KMS-11 (cell line): ENCODE results near the gene DLX3.

Experiments used
- H2AFZ ChIP-seq: fragments of 200-600 bp; sonication (generic); 2 replicates; pipeline ENCODE4 v1.6.1; 2016; ENCODE audit warnings: antibody characterized with exemption, mixed run types, low read depth
- H3K27ac ChIP-seq: fragments of 200-600 bp; sonication (generic); 2 replicates; pipeline ENCODE4 v1.6.1; 2016; ENCODE audit warnings: mild to moderate bottlenecking, mixed run types
- H3K27me3 ChIP-seq: fragments of 200-600 bp; sonication (generic); 2 replicates; pipeline ENCODE4 v1.6.1; 2017; ENCODE audit warnings: mild to moderate bottlenecking, low read depth, mixed run types, moderate library complexity; ENCODE audit not compliant: insufficient read depth
- H3K36me3 ChIP-seq: fragments of 200-600 bp; sonication (generic); 2 replicates; pipeline ENCODE4 v1.6.1; 2017; ENCODE audit warnings: mild to moderate bottlenecking, mixed run types; ENCODE audit not compliant: insufficient read depth
- H3K4me1 ChIP-seq: fragments of 200-600 bp; sonication (generic); 2 replicates; pipeline ENCODE4 v1.6.1; 2016; ENCODE audit warnings: mild to moderate bottlenecking, low read depth, mixed run types; ENCODE audit not compliant: poor library complexity, severe bottlenecking
- H3K4me2 ChIP-seq: fragments of 200-600 bp; sonication (generic); 2 replicates; pipeline ENCODE4 v1.7.0; 2016; ENCODE audit warnings: mild to moderate bottlenecking, mixed run types
- H3K4me3 ChIP-seq: fragments of 200-600 bp; sonication (generic); IDR thresholded peaks from 2 replicates; pipeline ENCODE4 v1.6.1; 2017; ENCODE audit warnings: low read depth, low read length, mixed read lengths; ENCODE audit not compliant: insufficient read depth
- H3K79me2 ChIP-seq: fragments of 200-600 bp; sonication (generic); 2 replicates; pipeline ENCODE4 v1.6.1; 2016; ENCODE audit warnings: low read depth, mixed run types; ENCODE audit not compliant: insufficient read depth
- H3K9ac ChIP-seq: fragments of 200-600 bp; sonication (generic); 2 replicates; pipeline ENCODE4 v1.6.1; 2016; ENCODE audit warnings: mild to moderate bottlenecking, mixed run types
- H4K20me1 ChIP-seq: fragments of 200-600 bp; sonication (generic); 2 replicates; pipeline ENCODE4 v1.6.1; 2016; ENCODE audit warnings: mild to moderate bottlenecking, mixed run types; ENCODE audit not compliant: insufficient read depth
- TF ChIP-seq, protein P1 (sequence below): fragments of 200-600 bp; sonication (generic); conservative IDR thresholded peaks from 2 replicates; pipeline ENCODE4 v1.6.1; 2017; ENCODE audit warnings: low read depth, mild to moderate bottlenecking, antibody characterized with exemption, low read length, moderate library complexity, mixed read lengths

Gene DLX3

DNA sequence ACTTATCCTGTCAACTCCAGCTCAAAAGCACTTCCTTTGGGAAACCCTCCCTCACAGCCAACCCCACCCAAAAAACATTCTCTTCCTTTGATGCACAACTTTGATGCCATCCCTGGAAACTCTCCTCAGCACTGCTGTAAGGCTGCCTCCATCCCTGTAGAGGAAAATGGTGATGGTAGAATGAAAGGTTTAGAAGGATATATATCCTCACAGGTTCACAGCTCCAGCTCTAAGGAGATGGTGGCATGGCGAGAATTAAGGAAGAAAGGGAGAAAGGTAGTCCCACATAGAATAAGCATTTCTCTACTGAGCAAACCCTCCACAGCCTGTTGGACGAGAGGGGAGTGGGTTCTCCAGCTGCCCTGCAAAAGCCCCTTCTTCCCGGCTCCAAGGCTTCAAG lies 28.3 kb downstream of the DLX3 start:
- Histone ChIP-seq H3K4me3 (no peak overlapping the region), H3K4me1 (peaks cover 13% of the 10 kb centered on the region), H2AFZ (no peak overlapping the region), H3K79me2 (no peaks in the 10 kb centered on the region), H3K36me3 (no peaks in the 10 kb centered on the region), H3K4me2 (no peak overlapping the region), H3K27ac (no peak overlapping the region), H4K20me1 (no peaks in the 10 kb centered on the region), H3K27me3 (peaks cover 97% of the 10 kb centered on the region), H3K9ac (no peak overlapping the region)
- TF ChIP-seq, protein P1, sequence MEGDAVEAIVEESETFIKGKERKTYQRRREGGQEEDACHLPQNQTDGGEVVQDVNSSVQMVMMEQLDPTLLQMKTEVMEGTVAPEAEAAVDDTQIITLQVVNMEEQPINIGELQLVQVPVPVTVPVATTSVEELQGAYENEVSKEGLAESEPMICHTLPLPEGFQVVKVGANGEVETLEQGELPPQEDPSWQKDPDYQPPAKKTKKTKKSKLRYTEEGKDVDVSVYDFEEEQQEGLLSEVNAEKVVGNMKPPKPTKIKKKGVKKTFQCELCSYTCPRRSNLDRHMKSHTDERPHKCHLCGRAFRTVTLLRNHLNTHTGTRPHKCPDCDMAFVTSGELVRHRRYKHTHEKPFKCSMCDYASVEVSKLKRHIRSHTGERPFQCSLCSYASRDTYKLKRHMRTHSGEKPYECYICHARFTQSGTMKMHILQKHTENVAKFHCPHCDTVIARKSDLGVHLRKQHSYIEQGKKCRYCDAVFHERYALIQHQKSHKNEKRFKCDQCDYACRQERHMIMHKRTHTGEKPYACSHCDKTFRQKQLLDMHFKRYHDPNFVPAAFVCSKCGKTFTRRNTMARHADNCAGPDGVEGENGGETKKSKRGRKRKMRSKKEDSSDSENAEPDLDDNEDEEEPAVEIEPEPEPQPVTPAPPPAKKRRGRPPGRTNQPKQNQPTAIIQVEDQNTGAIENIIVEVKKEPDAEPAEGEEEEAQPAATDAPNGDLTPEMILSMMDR, result no peak

DNA sequence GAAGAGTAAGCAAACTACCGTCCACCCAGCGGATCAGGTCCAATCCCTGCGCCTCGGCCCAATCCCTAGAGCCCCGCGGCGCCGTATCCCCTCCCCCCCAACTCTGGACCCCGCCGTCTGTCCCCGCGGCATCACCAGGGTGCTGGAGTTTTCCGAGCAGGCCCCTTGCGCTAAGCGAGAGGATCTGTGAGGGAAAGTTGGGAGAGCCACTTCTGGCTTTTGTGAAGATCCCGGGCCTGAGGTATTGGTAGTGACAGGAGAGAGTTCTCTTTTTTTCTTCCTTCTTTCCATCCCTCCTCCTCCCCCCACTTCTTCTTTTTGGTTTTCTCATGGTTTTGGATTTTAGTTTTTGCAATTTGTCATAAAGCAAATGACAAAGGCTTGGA lies 29.5 kb downstream of the DLX3 start:
- Histone ChIP-seq H3K36me3 (no peaks in the 10 kb centered on the region), H3K79me2 (no peaks in the 10 kb centered on the region), H4K20me1 (no peaks in the 10 kb centered on the region), H3K4me1 (peaks cover 13% of the 10 kb centered on the region), H2AFZ (no peak overlapping the region), H3K4me2 (no peak overlapping the region), H3K9ac (no peak overlapping the region), H3K27me3 (peaks cover 97% of the 10 kb centered on the region), H3K4me3 (no peak overlapping the region), H3K27ac (no peak overlapping the region)
- TF ChIP-seq, protein P1, result no peak

DNA sequence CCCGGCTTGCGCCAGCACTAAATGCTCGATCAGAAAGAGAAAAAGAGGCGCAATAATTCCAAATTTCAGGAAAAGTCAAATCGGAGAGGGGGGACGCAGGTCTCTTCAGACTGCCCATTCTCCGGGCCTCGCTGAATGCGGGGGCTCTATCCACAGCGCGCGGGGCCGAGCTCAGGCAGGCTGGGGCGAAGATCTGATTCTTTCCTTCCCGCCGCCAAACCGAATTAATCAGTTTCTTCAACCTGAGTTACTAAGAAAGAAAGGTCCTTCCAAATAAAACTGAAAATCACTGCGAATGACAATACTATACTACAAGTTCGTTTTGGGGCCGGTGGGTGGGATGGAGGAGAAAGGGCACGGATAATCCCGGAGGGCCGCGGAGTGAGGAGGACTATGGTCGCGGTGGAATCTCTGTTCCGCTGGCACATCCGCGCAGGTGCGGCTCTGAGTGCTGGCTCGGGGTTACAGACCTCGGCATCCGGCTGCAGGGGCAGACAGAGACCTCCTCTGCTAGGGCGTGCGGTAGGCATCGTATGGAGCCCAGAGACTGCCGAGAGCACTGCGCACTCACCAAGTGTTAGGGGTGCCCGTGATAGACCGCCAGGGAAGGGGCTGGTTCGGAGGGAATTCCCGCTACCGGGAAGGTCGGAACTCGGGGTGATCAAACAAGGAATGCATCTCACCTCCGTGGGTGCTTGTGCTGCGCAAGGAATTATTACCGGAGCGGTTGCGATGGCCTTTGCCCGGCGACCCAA lies 30.1 kb downstream of the DLX3 start:
- H3K4me3 ChIP-seq, result no peak overlapping the region
- no peak overlapping the region for H2AFZ ChIP-seq
- TF ChIP-seq, protein P1, result no peak
- H3K27ac ChIP-seq, result no peak overlapping the region
- no peak overlapping the region for H3K4me2 ChIP-seq
- peaks cover 13% of the 10 kb centered on the region for H3K4me1 ChIP-seq
- no peaks in the 10 kb centered on the region for H3K36me3 ChIP-seq
- H3K27me3 ChIP-seq, result peaks cover 91% of the 10 kb centered on the region
- no peaks in the 10 kb centered on the region for H4K20me1 ChIP-seq
- H3K9ac ChIP-seq, result no peak overlapping the region
- H3K79me2 ChIP-seq, result no peaks in the 10 kb centered on the region

DNA sequence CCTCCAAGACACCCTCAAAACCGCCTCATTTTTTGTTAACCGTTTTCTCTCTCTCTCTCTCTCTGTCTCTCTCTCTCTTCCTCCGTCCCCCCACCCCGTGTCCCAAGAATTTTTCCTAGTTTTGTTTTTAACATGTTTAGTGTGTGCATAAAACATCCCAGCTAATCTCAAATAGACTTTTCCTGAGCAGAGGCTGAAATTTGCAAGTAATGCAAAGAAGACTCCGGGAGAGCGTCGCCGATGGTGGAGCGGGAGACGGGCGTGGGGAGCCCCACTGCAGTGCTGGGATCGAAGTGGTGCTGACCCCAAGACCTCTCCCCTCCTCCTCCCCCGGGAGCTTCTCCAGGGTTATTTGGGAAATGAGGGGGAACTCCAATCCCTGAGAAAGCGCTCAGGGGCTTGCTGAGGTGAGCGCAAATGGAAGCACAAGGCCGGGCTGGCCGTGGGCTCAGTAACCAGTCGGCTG lies 30.7 kb downstream of the DLX3 start:
- no peak overlapping the region for H3K4me2 ChIP-seq
- H2AFZ ChIP-seq, result no peak overlapping the region
- H3K36me3 ChIP-seq, result no peaks in the 10 kb centered on the region
- no peaks in the 10 kb centered on the region for H3K79me2 ChIP-seq
- H3K27me3 ChIP-seq, result peaks cover 91% of the 10 kb centered on the region
- TF ChIP-seq, protein P1, result no peak
- H3K27ac ChIP-seq, result no peak overlapping the region
- no peak overlapping the region for H3K4me3 ChIP-seq
- H3K9ac ChIP-seq, result no peak overlapping the region
- H3K4me1 ChIP-seq, result peaks cover 10% of the 10 kb centered on the region
- no peaks in the 10 kb centered on the region for H4K20me1 ChIP-seq
